Stomach (tissue), 4 donors: Measurements from ENCODE around the gene ZNRF4.

Experiments used
- CTCF ChIP-seq, 7 experiments: fragments of 450-650 bp in 4 of 7; fragments of 200-600 bp in 3 of 7; sonication (generic) in 3 of 7; IDR thresholded peaks; one replicate each; pipeline ENCODE4 v1.5.1; 2016 to 2019; ENCODE audit warnings: antibody characterized with exemption in 7 of 7, control low read depth in 2 of 7, mild to moderate bottlenecking in 1 of 7
- POLR2A ChIP-seq, 4 donors: fragments of 450-650 bp; IDR thresholded peaks; one replicate each; pipeline ENCODE4 v1.6.1; 2016; ENCODE audit warnings: antibody characterized with exemption in 4 of 4, control low read depth in 2 of 4, mild to moderate bottlenecking in 1 of 4, moderate library complexity in 1 of 4
- POLR2AphosphoS5 ChIP-seq, 3 donors: sonication (generic); formaldehyde crosslinking; IDR thresholded peaks; one replicate each; pipeline ENCODE4 v1.6.1; 2016; ENCODE audit warnings: antibody characterized with exemption in 3 of 3

- no peak for TF ChIP-seq POLR2AphosphoS5 (IDR thresholded peaks at IDR 0.05)
- TF ChIP-seq POLR2A (IDR thresholded peaks at IDR 0.05) = no peak
- no peak for TF ChIP-seq CTCF (IDR thresholded peaks at IDR 0.05)
These were observed 4.6 kb upstream of the ZNRF4 start for GRCh38 chr19:5450482-5451126.
